NT2/D1 (cell line): ENCODE data around the gene NBEAL1.

Source experiments
- SUZ12 ChIP-seq: IDR thresholded peaks from 2 replicates; pipeline ENCODE4 v1.6.1; 2011; ENCODE audit not compliant: insufficient read length, insufficient read depth; ENCODE audit errors: extremely low read depth
- YY1 ChIP-seq: IDR thresholded peaks from 2 replicates; pipeline ENCODE4 v1.6.1; 2011; ENCODE audit not compliant: insufficient read length, insufficient read depth

DNA sequence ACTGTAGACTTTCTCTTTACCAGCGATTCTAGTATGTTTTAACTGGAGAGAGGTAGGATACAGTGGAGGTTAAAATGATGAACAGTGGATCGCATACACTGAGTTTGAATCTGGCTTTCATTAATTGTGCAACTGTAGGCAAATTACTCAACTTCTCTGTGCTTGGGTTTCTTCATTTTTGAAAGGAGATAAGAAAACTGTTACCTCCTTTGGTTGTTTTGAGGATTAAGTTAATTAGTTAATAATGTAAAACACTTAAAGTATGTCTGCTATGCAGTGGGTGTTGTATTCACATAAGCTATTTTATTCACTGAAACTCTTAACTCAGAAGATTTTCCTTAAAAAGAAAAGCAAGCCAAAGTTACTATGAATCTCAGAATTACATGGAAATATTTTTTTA lies 112.3 kb downstream of the NBEAL1 start:
- TF ChIP-seq YY1 (no peak), SUZ12 (no peak)
